ENCODE measurements around the gene GAMT.
"Not testable (repeated sequence)": the region's sequence is repeated elsewhere in the genome, so short reads cannot be mapped to it uniquely, and the experiment has no call there.

Gene GAMT

DNA sequence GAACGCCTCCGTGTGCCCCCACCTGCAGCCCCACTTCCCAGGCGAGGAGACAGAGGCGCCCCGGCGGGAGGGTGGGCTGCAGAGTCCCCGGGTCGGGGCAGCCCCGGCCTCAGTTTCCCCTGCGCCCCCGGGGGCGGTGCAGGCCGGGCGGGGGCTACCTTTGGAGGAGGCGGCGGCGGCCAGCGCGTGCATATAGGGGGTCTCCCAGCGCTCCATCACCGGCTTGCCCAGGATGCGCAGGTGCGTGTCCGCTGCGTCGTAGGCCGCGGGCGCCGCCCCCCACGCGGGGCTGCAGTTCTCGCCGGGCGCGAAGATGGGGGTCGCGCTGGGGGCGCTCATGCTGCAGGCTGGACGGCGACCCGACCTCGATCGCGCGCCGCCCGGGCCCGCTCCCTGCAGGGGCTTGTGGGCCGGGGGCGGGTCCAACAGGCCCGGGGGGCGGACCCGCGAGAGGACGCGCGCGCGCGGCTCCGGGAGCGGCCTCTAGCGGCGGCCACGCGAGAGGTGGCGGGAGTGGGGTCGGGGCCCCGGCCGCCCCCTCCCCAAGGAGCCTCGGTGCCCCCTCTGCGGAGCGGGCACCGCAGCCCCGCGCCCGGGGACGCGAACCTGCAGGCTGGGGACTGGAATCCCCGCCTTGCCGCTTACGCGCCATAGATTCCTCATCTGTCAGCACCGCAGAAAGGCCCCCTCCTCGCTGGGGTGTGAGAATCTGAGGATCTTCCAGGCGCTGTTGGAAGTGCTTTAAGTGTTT lies at the start of gene GAMT:
Gene GAMT, minus strand, starts transcription at position 405 of the 751 bp plus-strand sequence. Its CDS starts 66 bp downstream, at position 339.
- peak; percentile 76 for DNase-seq

DNA sequence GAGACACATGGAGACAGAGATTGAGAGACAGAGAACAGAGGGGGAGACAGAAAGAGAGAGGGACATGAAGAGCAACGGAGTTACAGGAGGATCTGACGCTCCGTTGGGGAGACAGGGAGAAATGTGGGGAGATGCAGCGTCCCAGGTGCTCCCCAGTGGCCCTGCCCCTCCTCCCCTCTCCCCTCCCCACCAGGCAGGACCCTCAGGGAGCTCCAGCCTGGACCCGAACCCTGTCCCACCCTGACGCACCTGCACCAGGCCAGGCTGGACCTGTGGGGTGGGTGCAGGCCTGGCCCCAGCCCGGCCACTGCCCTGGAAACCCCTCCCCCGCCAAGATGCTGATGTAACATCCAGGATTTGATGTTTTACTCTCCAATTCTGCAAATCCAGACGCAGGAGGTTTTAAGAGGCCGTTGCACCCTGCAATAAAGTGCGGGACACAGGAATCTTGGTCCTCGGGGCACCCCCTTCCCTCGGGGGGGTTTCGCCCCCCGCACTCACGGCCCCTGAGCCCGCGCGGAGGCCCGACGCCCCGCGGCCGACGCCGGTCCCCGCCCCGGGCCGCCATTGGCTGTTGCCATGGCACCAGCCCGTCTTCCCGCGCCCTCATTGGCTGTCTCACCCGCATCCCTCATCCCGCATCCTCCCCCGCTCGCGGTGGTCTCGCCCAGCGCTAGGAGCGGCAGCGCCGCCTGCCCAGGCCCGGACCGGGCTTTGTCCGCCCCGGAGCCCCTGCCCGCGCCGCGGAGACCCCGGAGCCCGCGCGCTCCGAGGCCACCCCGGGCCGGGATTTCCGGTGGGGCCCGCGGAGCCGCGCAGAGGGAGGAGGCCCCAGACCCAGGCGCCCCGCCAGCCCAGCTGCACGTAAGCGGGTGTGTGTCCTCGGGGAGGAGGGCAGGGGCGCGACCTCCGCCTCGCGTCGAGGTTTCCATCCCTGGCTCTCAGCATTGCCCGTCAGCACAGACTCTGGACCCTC lies 48.4 kb upstream of the GAMT start, which contains the start of gene APC2:
Gene APC2, plus strand, starts transcription at position 655 of the 976 bp plus-strand sequence. CDS start 2,881 bp downstream, outside the sequence.
- DNase-seq = no peak

DNA sequence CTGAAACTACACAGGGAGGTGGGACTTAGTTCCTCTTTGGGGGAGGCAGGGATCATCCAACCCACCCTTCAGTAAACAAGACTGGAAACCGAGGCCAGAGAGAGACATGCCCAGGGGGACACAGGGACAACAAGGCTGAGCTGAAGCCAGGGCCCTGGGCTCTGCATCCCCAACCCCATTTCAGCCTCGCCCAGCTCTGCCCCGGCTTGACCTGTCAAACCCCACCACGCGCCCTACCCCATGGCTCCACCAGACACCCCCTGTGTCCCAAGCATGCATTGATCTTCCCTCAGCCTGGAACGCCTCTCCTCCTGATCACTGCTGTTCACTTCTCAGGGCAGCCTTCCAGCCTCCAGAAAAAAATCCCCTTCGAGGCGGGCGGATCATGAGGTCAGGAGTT lies 46.6 kb upstream of the GAMT start:
- no peak for DNase-seq

DNA sequence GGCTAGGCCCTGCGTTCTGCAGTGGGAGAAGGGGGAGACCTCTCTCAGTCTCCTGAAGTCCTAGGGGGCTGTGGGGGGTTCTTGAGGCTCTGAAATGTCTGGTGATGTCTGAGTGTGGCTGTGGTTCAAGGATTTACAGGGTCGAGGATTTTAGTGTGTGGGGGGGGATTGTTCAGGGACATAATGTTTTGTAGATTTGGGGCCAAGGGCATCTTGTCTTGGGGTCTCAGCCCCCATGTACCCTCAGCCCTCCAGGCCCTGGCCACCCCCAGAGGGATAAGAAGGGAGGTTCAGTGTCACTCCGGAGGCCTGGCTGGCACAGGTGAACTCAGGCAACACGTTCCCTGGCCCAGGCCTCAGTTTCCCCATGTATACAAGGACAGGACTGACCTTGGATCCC lies 46.2 kb upstream of the GAMT start:
- DNase-seq = no peak

DNA sequence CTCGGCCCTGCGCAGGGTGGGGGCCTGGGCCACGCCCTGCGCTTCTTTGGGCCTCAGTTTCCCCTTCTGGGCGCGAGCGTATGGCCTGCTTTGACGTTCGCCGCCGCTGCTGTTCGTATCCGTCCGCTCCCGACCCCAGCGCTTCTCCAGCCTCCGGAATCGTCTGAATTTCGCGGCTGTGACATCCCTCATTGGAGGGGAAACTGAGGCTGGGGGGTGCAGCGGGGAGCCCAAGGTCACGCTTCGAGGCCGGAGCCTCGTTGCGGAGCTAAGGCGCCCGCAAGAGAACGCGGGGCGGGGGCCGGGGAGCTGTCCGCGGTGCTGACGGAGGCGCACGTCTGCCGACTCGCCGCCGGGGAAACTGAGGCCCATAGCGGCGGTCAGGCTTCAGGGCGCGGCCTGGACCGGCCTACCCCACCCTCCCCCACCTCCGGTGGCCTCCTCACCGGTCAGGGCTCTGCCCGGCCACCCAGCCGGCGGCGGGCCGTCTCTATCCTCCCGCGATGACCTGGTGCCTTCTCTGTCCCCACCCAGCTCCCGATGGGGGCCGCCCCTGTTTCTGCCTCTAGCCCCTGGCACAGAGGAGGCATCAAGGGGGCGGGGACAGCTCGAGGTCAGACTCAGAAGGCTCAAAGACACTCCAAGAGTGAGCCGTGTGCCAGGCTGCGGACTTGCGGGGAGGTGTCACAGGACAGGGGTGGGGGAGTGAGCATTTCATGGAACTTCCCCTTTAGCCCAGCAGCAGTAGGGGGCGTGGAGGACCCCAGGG lies 45.6 kb upstream of the GAMT start:
- DNase-seq = peak; percentile 41

DNA sequence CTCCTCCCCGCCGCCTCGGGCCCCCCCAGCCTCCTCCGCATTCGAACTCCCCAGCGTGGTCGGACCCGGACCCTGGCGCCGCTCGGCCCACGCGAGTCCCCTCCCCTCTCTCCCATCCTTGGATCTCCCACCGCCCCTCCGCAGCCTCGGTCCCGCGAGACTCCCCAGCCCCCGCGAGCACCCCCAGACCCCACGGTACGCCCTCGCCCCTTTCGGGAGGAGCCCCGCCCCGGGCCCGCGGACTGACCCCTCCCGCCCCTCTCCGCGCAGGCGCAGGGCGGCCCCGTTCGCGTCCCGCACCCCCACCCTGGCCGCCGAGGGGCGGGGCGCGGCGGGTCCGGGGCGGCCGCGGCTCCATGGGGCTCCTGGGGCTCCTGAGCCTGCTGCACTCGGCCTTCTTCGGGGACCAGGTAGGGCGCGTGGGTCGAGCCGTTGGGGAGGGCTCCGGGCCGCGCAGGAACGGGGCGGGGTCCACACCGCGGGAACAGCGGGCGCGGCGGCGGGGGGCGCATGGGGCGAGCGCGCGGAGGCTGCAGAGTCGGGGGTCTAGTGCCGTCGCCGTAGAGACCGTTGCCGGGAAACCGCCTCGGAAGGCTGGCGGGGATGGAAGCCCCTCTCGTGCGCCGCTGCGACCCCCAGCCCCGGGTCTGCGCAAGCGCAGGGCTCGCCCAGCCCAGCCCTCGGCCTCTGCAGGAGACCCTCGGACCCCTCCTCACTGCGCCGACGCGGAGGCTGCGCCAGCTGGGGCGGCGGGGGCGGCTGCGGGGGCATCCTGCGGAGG lies 44.8 kb upstream of the GAMT start:
- DNase-seq = peak; percentile 59

DNA sequence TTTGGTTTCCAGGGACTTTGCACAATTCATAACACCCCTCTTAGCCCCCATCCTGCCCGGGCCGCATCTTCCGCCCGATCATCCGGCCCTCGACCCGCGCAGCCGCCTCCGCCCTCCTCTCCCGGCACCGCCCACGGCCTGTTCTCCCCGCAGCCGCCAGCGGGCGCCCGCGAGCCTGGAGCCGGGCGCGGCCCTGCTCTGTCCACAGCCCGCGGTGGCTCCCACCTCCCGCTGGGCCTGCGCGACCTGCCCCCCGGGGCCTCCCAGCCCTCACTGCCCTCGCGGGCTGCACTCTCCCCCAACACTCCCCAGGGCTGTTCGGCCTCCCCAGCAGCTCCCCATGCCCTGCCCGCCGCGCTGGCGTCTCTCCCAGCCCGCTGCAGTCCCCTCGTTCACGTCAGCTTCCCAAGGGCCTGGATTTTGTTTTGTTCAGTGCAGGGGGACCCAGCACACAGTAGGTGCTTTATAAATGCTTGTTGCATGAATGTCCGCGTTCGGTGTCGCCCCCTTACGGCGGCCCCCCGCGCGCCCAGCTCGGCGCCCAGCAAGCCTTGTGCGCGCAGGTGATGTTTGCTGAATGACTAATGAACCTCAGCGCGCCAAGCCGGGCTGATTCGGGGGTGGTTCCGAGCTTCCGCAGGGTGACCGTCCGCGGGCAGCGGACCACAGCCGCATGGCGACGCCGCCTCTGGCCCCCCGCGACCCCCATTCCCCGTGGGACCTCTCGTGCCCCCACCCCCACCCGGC lies 44.0 kb upstream of the GAMT start:
- DNase-seq = peak; percentile 79

DNA sequence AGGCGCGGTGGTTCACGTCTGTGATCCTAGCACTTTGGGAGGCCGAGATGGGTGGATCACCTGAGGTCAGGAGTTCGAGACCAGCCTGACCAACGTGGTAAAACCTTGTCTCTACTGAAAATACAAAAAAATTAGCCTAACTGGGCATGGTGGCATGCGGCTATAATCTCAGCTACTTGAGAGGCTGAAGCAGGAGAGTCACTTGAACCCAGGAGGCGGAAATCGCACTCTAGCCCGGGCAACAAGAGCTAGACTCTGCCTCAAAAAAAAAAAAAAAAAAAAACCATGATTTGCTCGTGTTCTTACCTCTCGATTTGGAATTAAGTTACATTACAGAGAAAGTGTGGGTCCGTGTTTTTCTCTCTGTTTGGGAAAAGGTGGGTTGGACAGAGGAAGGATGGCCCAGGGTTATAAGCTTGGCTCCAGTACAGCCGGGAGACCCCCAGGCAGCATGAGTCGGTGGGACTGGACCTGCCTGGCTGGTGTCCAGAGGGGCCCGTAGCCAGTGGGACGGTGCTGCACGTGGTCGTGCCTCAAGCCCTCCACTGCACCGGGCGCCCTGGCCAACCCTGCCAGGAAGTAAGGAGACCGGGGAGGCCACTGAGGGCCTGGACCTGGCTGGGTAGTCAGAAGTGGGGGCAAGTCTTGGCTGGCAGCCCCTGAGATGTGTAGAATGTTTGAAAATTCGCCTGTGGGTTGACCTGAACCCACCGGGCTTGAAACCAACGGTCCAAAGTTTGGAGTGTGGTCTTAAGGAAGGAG lies 40.5 kb upstream of the GAMT start:
- DNase-seq = no peak

DNA sequence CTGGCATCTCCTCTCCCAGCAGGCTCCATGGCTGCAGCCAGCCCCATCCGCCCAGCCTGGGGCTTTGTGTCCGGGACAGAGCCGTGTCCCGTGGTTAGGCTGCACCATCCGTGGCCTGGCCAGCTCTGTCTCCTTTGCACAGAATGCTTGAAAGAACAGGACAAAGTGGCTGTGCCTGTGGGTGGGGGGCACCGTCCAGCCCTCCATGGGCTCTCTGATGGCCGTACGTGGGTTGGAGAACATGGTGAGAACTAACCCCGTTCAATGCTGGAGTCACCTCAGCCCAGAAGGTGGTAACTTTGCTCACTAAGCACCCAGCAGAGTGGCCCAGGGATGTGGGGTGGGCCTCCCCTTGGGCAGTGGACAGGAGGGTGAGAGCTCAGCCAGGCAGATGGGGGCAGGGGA lies 39.7 kb upstream of the GAMT start:
- DNase-seq = no peak

DNA sequence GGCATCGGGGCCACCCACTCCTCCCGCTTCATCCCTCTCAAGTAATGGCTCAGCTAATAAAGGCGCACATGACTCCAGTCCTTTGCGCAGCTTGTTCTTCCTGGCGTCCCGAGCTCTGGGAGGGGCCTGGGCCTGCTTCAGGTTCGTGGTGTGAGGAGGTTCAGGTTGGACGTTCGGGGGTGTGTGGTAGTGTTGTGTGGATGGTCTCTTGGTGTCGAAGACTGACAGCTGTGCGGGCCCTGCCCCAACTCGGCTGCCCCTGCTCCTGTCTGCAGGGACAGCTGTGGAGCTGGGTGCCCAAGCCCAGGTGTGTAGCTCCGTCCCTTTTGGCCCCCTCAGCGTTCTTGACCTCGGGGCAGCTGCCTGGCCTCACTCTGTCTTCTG lies 39.1 kb upstream of the GAMT start:
- DNase-seq = no peak

DNA sequence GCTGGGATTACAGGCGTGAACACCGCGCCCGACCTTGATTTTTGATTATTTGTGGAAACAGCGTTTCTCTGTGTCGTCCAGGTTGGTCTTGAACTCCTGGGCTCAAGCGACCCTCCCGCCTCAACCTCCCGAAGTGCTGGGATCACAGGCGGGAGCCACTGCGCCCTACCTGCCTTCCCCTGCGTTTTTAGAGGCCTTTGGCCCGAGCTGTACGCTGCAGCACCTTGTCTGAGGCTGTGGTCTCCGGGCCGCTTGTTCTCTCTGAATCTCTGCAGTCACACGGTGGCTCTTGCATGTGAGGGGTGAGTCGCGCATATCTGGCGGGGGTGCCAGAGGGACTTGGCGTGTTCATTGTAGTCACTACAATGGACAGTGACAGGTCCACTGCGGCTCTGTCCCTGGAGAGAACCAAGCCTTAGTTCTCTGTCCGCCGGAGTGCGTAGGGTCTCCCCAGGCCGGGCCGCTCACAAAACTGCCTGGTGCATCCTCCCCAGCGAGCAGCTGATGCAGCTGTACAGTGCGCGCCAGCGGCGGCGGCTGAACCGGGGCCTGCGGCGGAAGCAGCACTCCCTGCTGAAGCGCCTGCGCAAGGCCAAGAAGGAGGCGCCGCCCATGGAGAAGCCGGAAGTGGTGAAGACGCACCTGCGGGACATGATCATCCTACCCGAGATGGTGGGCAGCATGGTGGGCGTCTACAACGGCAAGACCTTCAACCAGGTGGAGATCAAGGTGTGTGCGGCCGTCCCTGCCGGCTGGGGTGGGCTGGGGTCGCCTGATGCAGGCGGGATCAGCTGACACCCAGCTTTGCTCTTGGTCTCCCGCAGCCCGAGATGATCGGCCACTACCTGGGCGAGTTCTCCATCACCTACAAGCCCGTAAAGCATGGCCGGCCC lies 38.4 kb upstream of the GAMT start:
- DNase-seq = not testable (repeated sequence)

DNA sequence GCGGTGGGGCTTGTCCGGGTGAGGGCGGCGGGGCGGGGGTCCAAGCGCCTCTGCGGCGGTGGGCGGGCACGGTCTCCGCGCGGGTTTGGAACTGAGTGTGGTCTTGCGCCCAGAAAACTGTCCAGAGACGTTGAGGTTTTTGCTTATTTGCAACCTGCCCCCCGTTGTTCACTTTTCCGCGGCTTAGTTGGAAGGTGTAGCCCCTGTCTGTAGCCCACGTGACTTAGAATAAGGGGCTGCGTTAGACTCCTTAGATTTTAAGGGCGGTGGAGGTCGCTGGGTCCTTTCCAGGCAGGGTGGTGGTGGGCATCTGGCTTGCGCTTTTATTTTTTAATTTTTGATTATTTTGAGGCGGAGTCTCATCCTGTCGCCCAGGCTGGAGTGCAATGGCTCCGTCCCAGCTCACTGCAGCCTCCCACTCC lies 37.6 kb upstream of the GAMT start:
- DNase-seq = no peak

DNA sequence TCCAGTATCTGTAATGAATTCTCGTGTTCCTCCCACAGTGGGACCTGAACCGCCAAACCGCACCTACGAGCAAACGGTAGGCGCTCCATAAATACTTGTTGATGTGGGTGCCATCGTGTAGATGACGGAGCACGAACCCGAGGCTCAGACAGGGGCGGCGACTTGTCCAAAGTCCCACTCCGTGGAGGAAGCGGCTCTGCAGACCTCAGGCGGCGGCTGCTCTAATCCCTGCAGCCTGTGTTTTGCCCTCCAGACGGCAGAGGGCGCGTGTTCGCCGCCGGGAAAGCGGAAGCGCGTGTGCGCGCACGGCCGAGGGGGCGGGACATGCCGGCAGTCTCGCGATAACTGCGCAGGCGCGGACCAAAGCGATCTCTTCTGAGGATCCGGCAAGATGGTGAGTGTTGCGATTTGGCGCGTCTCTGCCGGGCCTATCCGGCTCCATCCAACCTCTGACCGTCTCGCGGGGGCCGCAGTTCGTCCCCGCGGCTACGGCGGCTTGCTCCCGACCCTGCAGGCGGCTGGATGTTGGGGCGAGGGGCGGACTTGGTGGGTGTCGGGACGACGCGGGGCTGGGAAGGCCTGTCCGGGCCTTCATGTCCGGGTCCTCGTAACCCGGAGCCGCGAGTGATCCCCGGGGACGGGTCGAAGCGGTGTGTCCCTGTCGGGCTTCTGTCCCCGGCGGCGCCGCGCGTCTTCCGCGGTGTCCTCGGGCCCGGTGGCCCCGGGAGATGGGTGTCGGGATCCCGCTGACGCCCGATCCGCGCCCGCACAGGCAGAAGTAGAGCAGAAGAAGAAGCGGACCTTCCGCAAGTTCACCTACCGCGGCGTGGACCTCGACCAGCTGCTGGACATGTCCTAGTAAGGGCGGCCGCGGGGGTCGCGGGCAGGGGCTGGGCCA lies 36.9 kb upstream of the GAMT start, which contains the start of gene RPS15:
Gene RPS15, plus strand, starts transcription at position 362 of the 898 bp plus-strand sequence. Its CDS starts 30 bp downstream, at position 392.
- DNase-seq = peak; percentile 97

DNA sequence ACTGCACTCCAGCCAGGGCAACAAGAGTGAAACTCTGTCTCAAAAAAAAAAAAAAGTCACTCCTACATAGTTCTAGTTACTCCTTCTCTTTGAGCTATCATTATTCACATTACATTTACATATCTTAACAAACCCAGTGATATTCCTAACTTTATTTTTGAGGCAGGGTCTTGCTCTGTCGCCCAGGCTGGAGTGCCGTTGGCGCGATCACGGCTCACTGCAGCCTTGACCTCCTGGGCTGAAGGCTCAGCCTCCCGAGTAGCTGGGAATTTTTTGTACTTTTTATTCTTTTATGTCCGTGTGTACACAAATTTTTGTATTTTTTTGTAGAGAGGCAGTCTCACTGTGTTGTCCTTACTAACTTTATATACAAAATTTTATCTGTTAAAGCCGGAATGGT lies 36.3 kb upstream of the GAMT start:
- no peak for DNase-seq

DNA sequence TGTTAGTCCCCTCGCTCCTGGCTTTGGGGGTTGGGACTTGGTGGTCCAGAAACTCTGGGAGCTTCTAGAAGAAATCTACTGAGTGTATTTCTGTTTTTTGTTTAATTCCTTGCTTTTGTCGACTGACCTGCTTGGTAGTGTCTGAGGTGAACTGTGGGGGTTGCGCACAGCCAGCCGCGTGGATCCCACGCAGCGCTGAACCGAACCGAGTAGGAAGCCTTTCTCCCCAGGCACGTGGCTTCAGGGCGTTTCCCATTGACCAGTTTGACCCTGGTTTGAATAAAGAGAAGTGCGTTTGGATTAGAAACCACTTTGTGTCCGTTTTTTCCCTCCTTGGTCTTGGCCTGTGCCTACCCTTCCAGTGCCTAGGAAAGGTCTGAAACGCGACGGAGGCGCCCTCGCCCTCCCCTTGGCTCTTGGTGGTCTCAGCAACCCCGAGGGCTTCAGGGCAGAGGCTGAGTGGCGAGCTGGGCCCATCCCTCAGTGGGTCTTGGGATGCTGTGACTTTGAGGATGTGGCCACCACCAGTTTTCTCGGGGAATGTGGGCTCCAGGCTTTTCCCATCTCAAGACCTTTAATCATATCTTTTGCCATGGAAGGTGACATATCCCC lies 34.1 kb upstream of the GAMT start:
- no peak for DNase-seq

DNA sequence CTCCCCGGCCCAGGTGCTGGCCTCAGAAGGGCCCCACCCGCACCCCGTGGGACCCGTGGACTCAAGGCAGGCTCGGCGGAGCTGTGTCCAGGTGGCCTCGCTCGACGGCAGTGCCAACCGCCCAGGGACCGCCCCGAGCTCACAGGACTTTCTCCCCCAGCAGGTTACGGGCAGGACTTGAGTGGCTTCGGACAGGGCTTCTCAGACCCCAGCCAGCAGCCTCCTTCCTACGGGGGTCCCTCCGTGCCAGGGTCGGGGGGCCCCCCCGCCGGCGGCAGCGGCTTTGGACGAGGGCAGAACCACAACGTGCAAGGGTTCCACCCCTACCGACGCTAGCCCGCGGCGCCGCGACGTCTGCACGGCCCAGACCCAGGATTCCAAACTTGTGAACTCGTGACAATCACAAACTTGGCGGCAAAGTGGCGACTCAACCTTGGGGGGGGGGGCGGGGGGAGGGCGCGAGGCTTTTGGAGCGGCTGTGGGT lies 33.3 kb upstream of the GAMT start:
- DNase-seq = no peak

DNA sequence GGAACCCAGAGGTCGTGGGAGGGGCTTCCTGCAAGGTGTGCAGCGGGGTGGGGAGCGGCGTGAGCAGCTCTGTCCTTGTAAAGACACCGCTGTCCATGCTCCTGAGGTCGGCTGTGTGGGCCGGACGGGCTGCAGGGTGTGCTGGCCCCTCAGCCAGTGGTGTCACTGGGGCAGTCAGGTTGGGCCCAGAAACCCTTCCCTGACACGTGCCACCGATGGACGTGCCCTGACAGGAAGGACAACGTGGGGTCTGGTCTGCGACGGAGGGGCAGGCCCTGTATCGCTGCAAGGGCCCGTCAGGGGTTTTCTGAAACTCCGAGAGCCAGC lies 32.7 kb upstream of the GAMT start:
- DNase-seq = no peak

Data from RPMI8226 (cell line).